Upper lobe of right lung (tissue), 1 donor: ENCODE data around the gene EFNA5. TPM values are rescaled to one million over a fixed set of nuclear protein-coding genes. Genes with fewer than 3 reads are reported as not detected.

Experiments used
- ATAC-seq: fragments of 200-7000 bp; cut with Tn5 transposase; one replicate; pipeline ENCODE4 v1.9.1; 2020; ENCODE audit warnings: mild to moderate bottlenecking, moderate library complexity
- DNase-seq: peaks from one replicate; pipeline ENCODE4 v3.0.0-alpha.2; 2020
- H3K27ac ChIP-seq: fragments of 200-600 bp; one replicate; pipeline ENCODE4 v1.8.0; 2022
- H3K27me3 ChIP-seq: fragments of 200-600 bp; one replicate; pipeline ENCODE4 v1.8.0; 2022; ENCODE audit warnings: mild to moderate bottlenecking
- H3K36me3 ChIP-seq: fragments of 200-600 bp; one replicate; pipeline ENCODE4 v1.8.0; 2022
- H3K4me1 ChIP-seq: fragments of 200-600 bp; one replicate; pipeline ENCODE4 v1.8.0; 2022
- H3K4me3 ChIP-seq: fragments of 200-600 bp; one replicate; pipeline ENCODE4 v1.8.0; 2022; ENCODE audit warnings: mild to moderate bottlenecking
- H3K9me3 ChIP-seq: fragments of 200-600 bp; one replicate; pipeline ENCODE4 v1.8.0; 2022
- CTCF ChIP-seq: fragments of 200-600 bp; IDR thresholded peaks from one replicate; pipeline ENCODE4 v1.8.0; 2022; ENCODE audit warnings: antibody characterized with exemption
- intact Hi-C: fragments of 100-400 bp; cut with DNase I; formaldehyde crosslinking; loops from one replicate; pipeline ENCODE4 v1.11.0; 2022
- total RNA-seq: library from RNA; stranded (reverse); fragmentation: NEBNext Ultra II Directional; extraction: Animal tissue kit (Norgen Biotek cat#: 25700); gene quantifications from one replicate; pipeline ENCODE4 v1.2.1, GENCODE V29; 2021
- donor health status: DM: no; HTN: yes; CAD: no; lungs with severe emphysema.

The EFNA5 gene
- total RNA-seq, 1 donor from 2014 or later: 12.0 TPM

DNA sequence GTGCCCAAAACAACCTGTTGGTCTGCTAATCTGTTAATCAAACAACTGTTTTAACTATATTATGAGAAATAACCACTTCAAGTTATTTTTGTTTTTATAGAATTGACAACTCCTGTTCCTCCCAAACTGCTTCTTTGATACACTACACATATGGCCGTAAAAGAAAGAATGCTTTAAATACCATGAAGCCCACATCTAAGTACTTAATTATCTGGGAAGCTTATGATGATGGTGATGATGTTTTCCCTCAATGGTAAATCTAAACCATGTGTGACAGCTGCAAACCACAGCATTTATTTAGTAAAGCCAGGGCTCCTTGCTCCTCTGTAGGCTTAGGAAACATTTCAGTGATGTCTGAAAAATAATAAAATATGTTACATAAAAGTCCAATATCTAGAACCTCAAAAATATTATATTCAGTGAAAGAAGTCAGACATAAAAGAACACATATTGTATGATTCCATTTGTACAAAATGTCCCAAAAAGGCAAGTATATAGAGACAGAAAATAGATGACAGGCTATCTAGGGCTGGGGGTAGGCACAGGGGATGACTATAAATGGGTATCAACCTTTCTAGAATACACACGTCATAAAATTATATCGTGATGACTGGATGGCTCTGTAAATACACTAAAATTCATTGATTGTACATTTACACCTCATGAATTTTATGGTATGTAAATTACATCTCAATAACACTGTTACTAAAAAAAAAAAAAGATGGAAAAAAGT, 154.1 kb downstream of the EFNA5 start:
- no peak overlapping the region for H3K4me3 ChIP-seq
- TF ChIP-seq CTCF: no peak
- no peaks in the 10 kb centered on the region for H3K36me3 ChIP-seq
- no peaks in the 10 kb centered on the region for H3K27me3 ChIP-seq
- intact Hi-C loops: no loop called here
- no peak overlapping the region for H3K27ac ChIP-seq
- no peaks in the 10 kb centered on the region for H3K4me1 ChIP-seq
- DNase-seq (no peak), ATAC-seq (no peak)
- no peaks in the 10 kb centered on the region for H3K9me3 ChIP-seq

- no peak for ATAC-seq
- no peaks in the 10 kb centered on the region for H3K36me3 ChIP-seq
- H3K27me3 ChIP-seq: no peaks in the 10 kb centered on the region
- H3K4me1 ChIP-seq: no peaks in the 10 kb centered on the region
- no peak for DNase-seq
- no peak for TF ChIP-seq CTCF
- intact Hi-C loops: no loop called here
- no peak overlapping the region for H3K27ac ChIP-seq
- no peaks in the 10 kb centered on the region for H3K9me3 ChIP-seq
- H3K4me3 ChIP-seq: no peak overlapping the region
These were observed 155.1 kb downstream of the EFNA5 start for GRCh38 chr5:107515521-107516080.

DNA sequence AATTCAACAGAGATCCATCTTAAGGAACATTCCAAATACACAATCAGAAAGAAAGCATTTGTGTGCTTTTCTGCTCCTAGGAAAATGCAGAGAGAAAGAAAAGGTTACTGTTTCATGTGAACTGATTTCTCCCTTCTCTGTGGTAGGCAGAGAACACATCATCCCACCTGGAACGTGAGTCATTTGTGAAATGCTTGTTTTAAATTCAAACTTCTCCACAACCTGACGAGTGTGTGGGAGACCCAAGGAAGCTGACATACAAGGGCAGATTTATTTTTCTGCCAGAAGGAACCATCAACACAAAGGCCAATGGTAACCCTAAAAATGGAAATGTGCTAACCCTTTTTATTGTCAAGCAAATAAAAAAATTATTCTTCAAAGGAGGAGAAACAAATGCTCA, 156.4 kb downstream of the EFNA5 start:
- DNase-seq: no peak
- Histone ChIP-seq H3K27ac (no peak overlapping the region), H3K36me3 (no peaks in the 10 kb centered on the region), H3K27me3 (no peaks in the 10 kb centered on the region), H3K4me3 (no peak overlapping the region), H3K9me3 (no peaks in the 10 kb centered on the region), H3K4me1 (no peaks in the 10 kb centered on the region)
- TF ChIP-seq CTCF: no peak
- intact Hi-C loops: no loop called here
- no peak for ATAC-seq

- H3K4me3 ChIP-seq: no peak overlapping the region
- no peaks in the 10 kb centered on the region for H3K27me3 ChIP-seq
- no peak overlapping the region for H3K27ac ChIP-seq
- ATAC-seq (no peak), DNase-seq (no peak)
- TF ChIP-seq CTCF: no peak
- no peaks in the 10 kb centered on the region for H3K9me3 ChIP-seq
- intact Hi-C loops: no loop called here
- no peaks in the 10 kb centered on the region for H3K36me3 ChIP-seq
- H3K4me1 ChIP-seq: no peaks in the 10 kb centered on the region
These were observed 157.2 kb downstream of the EFNA5 start for GRCh38 chr5:107513337-107514085.

- TF ChIP-seq CTCF: no peak
- H3K36me3 ChIP-seq: no peaks in the 10 kb centered on the region
- no peak overlapping the region for H3K4me3 ChIP-seq
- no peaks in the 10 kb centered on the region for H3K27me3 ChIP-seq
- H3K4me1 ChIP-seq: no peaks in the 10 kb centered on the region
- H3K27ac ChIP-seq: no peak overlapping the region
- no peaks in the 10 kb centered on the region for H3K9me3 ChIP-seq
- intact Hi-C loops: no loop called here
- DNase-seq: no peak
- ATAC-seq: no peak
These were observed 158.7 kb downstream of the EFNA5 start for GRCh38 chr5:107512029-107512428.
